H1 (cell line): Measurements from ENCODE around the gene MTIF3. TPM values are rescaled to one million over a fixed set of nuclear protein-coding genes. Genes with fewer than 3 reads are reported as not detected.

Experiments
- CTCF ChIA-PET: fragments of 300-600 bp; sonication (Branson Sonifier 250); formaldehyde crosslinking; loops from one replicate; lab custom pipeline; 2021; ENCODE audit not compliant: partially characterized antibody; lab: Charles Lee
- POLR2A ChIA-PET: fragments of 300-600 bp; sonication (Branson Sonifier 250); formaldehyde crosslinking; loops from one replicate; lab custom pipeline; 2021; ENCODE audit warnings: inconsistent platforms; ENCODE audit not compliant: partially characterized antibody; lab: Charles Lee
- DNase-seq, 2 experiments: peaks; one replicate each; pipeline versions ENCODE4 v3.0.0 to v3.0.0-alpha.2; 2010 to 2022; ENCODE audit warnings: low spot score in 2 of 2, low read depth in 1 of 2, mixed read lengths in 1 of 2
- FAIRE-seq: peaks from 2 replicates; lab custom pipeline; 2011; peaks lifted over from hg19 to GRCh38; lab: Jason Lieb, UNC
- H2AFZ ChIP-seq: 2 replicates; pipeline ENCODE4 v1.8.1; 2012; ENCODE audit warnings: low read length, inconsistent platforms
- H2AK5ac ChIP-seq: 2 replicates; pipeline ENCODE4 v1.6.1; 2013; ENCODE audit warnings: low read depth, low read length
- H2BK120ac ChIP-seq: replicated peaks from 2 replicates; pipeline ENCODE3; 2013; ENCODE audit warnings: low read depth, low read length, inconsistent platforms
- H2BK12ac ChIP-seq: 2 replicates; pipeline ENCODE4 v1.6.1; 2013; ENCODE audit warnings: low read depth, low read length
- H2BK15ac ChIP-seq: 2 replicates; pipeline ENCODE4 v1.6.1; 2013; ENCODE audit warnings: low read length
- H2BK20ac ChIP-seq: 2 replicates; pipeline ENCODE4 v1.6.1; 2013; ENCODE audit warnings: low read length
- H2BK5ac ChIP-seq: 2 replicates; pipeline ENCODE4 v1.6.1; 2013; ENCODE audit warnings: low read depth, low read length
- H3K14ac ChIP-seq: 2 replicates; pipeline ENCODE4 v1.6.1; 2013; ENCODE audit warnings: inconsistent platforms; ENCODE audit not compliant: insufficient read length
- H3K18ac ChIP-seq: 2 replicates; pipeline ENCODE4 v1.6.1; 2013; ENCODE audit warnings: low read length; ENCODE audit errors: extremely low read depth
- H3K23ac ChIP-seq: 2 replicates; pipeline ENCODE4 v1.6.1; 2013; ENCODE audit warnings: inconsistent platforms; ENCODE audit not compliant: insufficient read length
- H3K23me2 ChIP-seq: 2 replicates; pipeline ENCODE4 v1.6.1; 2013; ENCODE audit warnings: low read depth, low read length
- H3K27ac ChIP-seq: 2 replicates; pipeline ENCODE4 v1.6.1; 2011; ENCODE audit warnings: low read depth, low read length, inconsistent platforms
- H3K27me3 ChIP-seq, 4 experiments: replicated peaks in 1 of 4; 1 replicate in 1 of 4; 2 replicates in 3 of 4; pipeline versions ENCODE4 v1.6.1 to v1.8.1; 2011 to 2013; ENCODE audit warnings: low read length in 3 of 4, mild to moderate bottlenecking in 3 of 4, inconsistent platforms in 2 of 4, mixed read lengths in 2 of 4, moderate library complexity in 1 of 4; ENCODE audit not compliant: control insufficient read depth in 3 of 4, insufficient read depth in 3 of 4; ENCODE audit errors: extremely low read depth in 1 of 4
- H3K36me3 ChIP-seq, 4 experiments: 2 replicates each; pipeline versions ENCODE4 v1.6.1 to v1.8.1; 2011 to 2013; ENCODE audit warnings: mild to moderate bottlenecking in 4 of 4, low read length in 3 of 4, moderate library complexity in 2 of 4, control low read depth in 1 of 4, inconsistent platforms in 1 of 4; ENCODE audit not compliant: insufficient read depth in 4 of 4, control insufficient read depth in 2 of 4
- H3K4ac ChIP-seq: replicated peaks from 2 replicates; pipeline ENCODE3; 2013; ENCODE audit warnings: low read length, low read depth, mixed read lengths, inconsistent platforms; ENCODE audit not compliant: insufficient read length
- H3K4me1 ChIP-seq, 4 experiments: replicated peaks in 1 of 4; 1 replicate in 1 of 4; 2 replicates in 3 of 4; pipeline versions ENCODE4 v1.6.1 to v1.8.1; 2011 to 2013; ENCODE audit warnings: low read length in 3 of 4, inconsistent platforms in 2 of 4, mixed read lengths in 1 of 4; ENCODE audit not compliant: insufficient read depth in 4 of 4, control insufficient read depth in 3 of 4
- H3K4me2 ChIP-seq, 2 experiments: 2 replicates each; pipeline versions ENCODE4 v1.6.1 to v1.8.1; 2011 to 2013; ENCODE audit warnings: low read depth in 2 of 2, low read length in 2 of 2, control low read depth in 1 of 2, inconsistent platforms in 1 of 2, mild to moderate bottlenecking in 1 of 2; ENCODE audit not compliant: insufficient read depth in 1 of 2
- H3K4me3 ChIP-seq, 4 experiments: fragments of 200-600, 300-600 bp in 1 of 4; sonication (generic), shearing (Covaris generic), sonication (Bioruptor Twin) in 1 of 4; 2 replicates each; pipeline versions ENCODE4 v1.5.1 to v1.8.1; 2011 to 2016; ENCODE audit warnings: low read length in 4 of 4, low read depth in 3 of 4, control low read depth in 2 of 4, inconsistent platforms in 2 of 4, mild to moderate bottlenecking in 2 of 4, mixed read lengths in 1 of 4, moderate library complexity in 1 of 4; ENCODE audit not compliant: insufficient read depth in 2 of 4; ENCODE audit errors: extremely low read depth in 1 of 4
- H3K56ac ChIP-seq: replicated peaks from 2 replicates; pipeline ENCODE3; 2013; ENCODE audit warnings: low read depth, mild to moderate bottlenecking, mixed read lengths, low read length, inconsistent platforms; ENCODE audit not compliant: insufficient read length
- H3K79me1 ChIP-seq: 2 replicates; pipeline ENCODE4 v1.6.1; 2013; ENCODE audit warnings: low read depth, low read length, control low read depth
- H3K79me2 ChIP-seq, 2 experiments: 2 replicates each; pipeline versions ENCODE4 v1.6.1 to v1.8.1; 2012 to 2013; ENCODE audit warnings: low read length in 2 of 2, mild to moderate bottlenecking in 2 of 2, inconsistent platforms in 1 of 2; ENCODE audit not compliant: insufficient read depth in 2 of 2, control insufficient read depth in 1 of 2
- H3K9ac ChIP-seq, 4 experiments: replicated peaks in 1 of 4; 1 replicate in 1 of 4; 2 replicates in 3 of 4; pipeline versions ENCODE4 v1.6.1 to v1.8.1; 2011 to 2013; ENCODE audit warnings: low read depth in 3 of 4, low read length in 3 of 4, control low read depth in 2 of 4, mild to moderate bottlenecking in 2 of 4, moderate library complexity in 2 of 4, inconsistent platforms in 1 of 4; ENCODE audit errors: extremely low read depth in 1 of 4
- H3K9me3 ChIP-seq, 2 experiments: 2 replicates each; pipeline versions ENCODE4 v1.6.1 to v1.8.1; 2012 to 2013; ENCODE audit warnings: mild to moderate bottlenecking in 2 of 2, moderate library complexity in 2 of 2, control low read depth in 1 of 2, inconsistent platforms in 1 of 2, low read depth in 1 of 2, low read length in 1 of 2, mixed read lengths in 1 of 2; ENCODE audit not compliant: insufficient read depth in 2 of 2
- H4K20me1 ChIP-seq, 2 experiments: replicated peaks in 1 of 2; 2 replicates each; pipeline versions ENCODE3 to v1.8.1; 2011 to 2013; ENCODE audit warnings: inconsistent platforms in 2 of 2, low read length in 2 of 2, mild to moderate bottlenecking in 1 of 2; ENCODE audit not compliant: insufficient read depth in 2 of 2, control insufficient read depth in 1 of 2
- H4K5ac ChIP-seq: 2 replicates; pipeline ENCODE4 v1.6.1; 2013; ENCODE audit warnings: low read length, low read depth, mixed read lengths, inconsistent platforms; ENCODE audit not compliant: insufficient read length
- H4K8ac ChIP-seq: 2 replicates; pipeline ENCODE4 v1.8.0; 2013; ENCODE audit warnings: mild to moderate bottlenecking, moderate library complexity, low read length, inconsistent platforms; ENCODE audit not compliant: insufficient read depth; ENCODE audit errors: extremely low read depth
- H4K91ac ChIP-seq: replicated peaks from 2 replicates; pipeline ENCODE3; 2013; ENCODE audit warnings: low read length, mixed read lengths, inconsistent platforms; ENCODE audit not compliant: insufficient read length
- SRF ChIP-seq: IDR thresholded peaks from 2 replicates; pipeline ENCODE4 v1.6.1; 2011; ENCODE audit warnings: mild to moderate bottlenecking, low read depth, low read length, moderate library complexity
- WGBS, 2 experiments: shearing (Covaris generic) in 1 of 2; methylation state at CpG; one replicate each; pipeline versions ENCODE4 v1.1.6 to v1.1.7; 2013 to 2015; ENCODE audit warnings: low lambda C conversion rate in 2 of 2, mixed read lengths in 2 of 2, inconsistent platforms in 1 of 2, low coverage in 1 of 2, missing lambda C conversion rate in 1 of 2; ENCODE audit not compliant: insufficient replicate concordance in 2 of 2, insufficient coverage in 1 of 2, insufficient read length in 1 of 2; ENCODE audit errors: extremely low coverage in 1 of 2, missing lambda C conversion rate in 1 of 2; 5-methylcytosine and 5-hydroxymethylcytosine counted together
- polyA plus RNA-seq, 7 experiments: library from polyadenylated mRNA; depleted of rRNA in 3 of 7; stranded (reverse) in 5 of 7; unstranded in 2 of 7; fragments of >200 nt in 5 of 7; fragments of 200-250 nt in 2 of 7; gene quantifications; 1 replicate in 5 of 7; 2 replicates in 1 of 7; 4 replicates in 1 of 7; pipeline versions ENCODE4 v1.2.1 to v1.2.3, GENCODE V29; 2011 to 2013; ENCODE audit warnings: missing spikeins in 2 of 7, mixed read lengths in 2 of 7
- total RNA-seq: library from RNA; stranded (reverse); fragmentation: NEBNext Ultra II Directional; extraction: Animal tissue kit (Norgen Biotek cat#: 25700); gene quantifications from 2 replicates; pipeline ENCODE4 v1.2.1, GENCODE V29; 2021

MTIF3 gene
- total and polyA plus RNA-seq, 2 of the 8 experiments (the other 6 are each of a cell fraction or from before 2014, with no cell fraction given) = 29.4 to 36.4 TPM

DNA sequence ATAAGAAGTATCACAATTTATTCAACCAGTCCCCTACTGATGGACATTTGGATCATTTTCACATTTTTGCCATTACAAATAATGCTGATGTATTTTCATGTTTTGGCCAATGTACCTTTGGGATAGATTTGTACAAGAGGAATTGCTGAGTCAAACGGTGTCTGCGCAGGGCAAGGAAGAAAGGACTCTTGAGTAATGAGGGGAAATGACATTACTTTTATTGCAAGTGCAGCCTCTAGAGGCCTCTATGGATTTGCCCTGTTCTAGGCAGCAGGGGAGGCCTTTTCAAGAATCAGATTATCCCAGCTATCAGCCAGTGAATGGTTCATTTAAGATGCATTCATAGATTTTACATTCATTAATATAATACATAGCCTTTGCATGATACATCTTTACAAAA lies 58.9 kb downstream of the MTIF3 start:
- H4K20me1 ChIP-seq = no peaks in the 10 kb centered on the region
- H2AK5ac ChIP-seq = no peak overlapping the region
- no peak overlapping the region for H2BK120ac ChIP-seq
- no peak overlapping the region for H4K8ac ChIP-seq
- no peak for TF ChIP-seq SRF
- H2AFZ ChIP-seq = no peak overlapping the region
- H3K18ac ChIP-seq = no peak overlapping the region
- no peaks in the 10 kb centered on the region for H3K9me3 ChIP-seq
- H2BK20ac ChIP-seq = no peak overlapping the region
- no peak overlapping the region for H4K5ac ChIP-seq
- no peak overlapping the region for H2BK12ac ChIP-seq
- H3K9ac ChIP-seq = no peak overlapping the region
- POLR2A ChIA-PET = no interaction called here
- no peak overlapping the region for H2BK15ac ChIP-seq
- no peak overlapping the region for H3K56ac ChIP-seq
- H2BK5ac ChIP-seq = no peak overlapping the region
- no peak overlapping the region for H3K4ac ChIP-seq
- H3K23me2 ChIP-seq = peaks cover 3% of the 10 kb centered on the region; the same call in 1 of the 2 replicates
- H3K4me2 ChIP-seq = no peak overlapping the region
- H3K79me1 ChIP-seq = no peaks in the 10 kb centered on the region
- H3K23ac ChIP-seq = no peak overlapping the region
- H4K91ac ChIP-seq = no peak overlapping the region
- no peaks in the 10 kb centered on the region for H3K36me3 ChIP-seq
- H3K27ac ChIP-seq = no peak overlapping the region
- H3K4me3 ChIP-seq = no peak overlapping the region
- 89% methylated on average over 2 of the region's 2 CpGs; no CpG with 5 or more reads in 1 of the 2 experiments for WGBS, 2 experiments
- H3K4me1 ChIP-seq = peaks cover 0 to 3% (median under 1%) of the 10 kb centered on the region in 4 experiments; a peak in 2 of 7 replicates
- no peak for FAIRE-seq
- no peaks in the 10 kb centered on the region for H3K27me3 ChIP-seq
- no peak for DNase-seq
- H3K14ac ChIP-seq = no peak overlapping the region
- CTCF ChIA-PET = interaction anchor here (0.6 to 2.1 kb wide), 8 partner anchors 11 to 562 kb away, joined by 3 to 5 read pairs (median 4); no protein-coding TSS in a partner anchor
- H3K79me2 ChIP-seq = no peaks in the 10 kb centered on the region
